Cardiac septum (tissue), 1 donor: ENCODE results near the gene RABGAP1. TPM values are rescaled to one million over a fixed set of nuclear protein-coding genes. Genes with fewer than 3 reads are reported as not detected.

ENCODE experiments used
- DNase-seq: peaks from one replicate; pipeline ENCODE4 v3.0.0-alpha.2; 2020; ENCODE audit warnings: low spot score
- intact Hi-C: fragments of 100-400 bp; cut with DNase I; formaldehyde crosslinking; loops from one replicate; pipeline ENCODE4 v1.14.0; 2022
- total RNA-seq: library from RNA; stranded (reverse); fragmentation: NEBNext Ultra II Directional; extraction: Animal tissue kit (Norgen Biotek cat#: 25700); gene quantifications from one replicate; pipeline ENCODE4 v1.2.1, GENCODE V29; 2021
- donor health status: DM: no; HTN: no; CAD: no.

RABGAP1 gene
- total RNA-seq, 1 donor from 2014 or later, result 49.3 TPM

DNA sequence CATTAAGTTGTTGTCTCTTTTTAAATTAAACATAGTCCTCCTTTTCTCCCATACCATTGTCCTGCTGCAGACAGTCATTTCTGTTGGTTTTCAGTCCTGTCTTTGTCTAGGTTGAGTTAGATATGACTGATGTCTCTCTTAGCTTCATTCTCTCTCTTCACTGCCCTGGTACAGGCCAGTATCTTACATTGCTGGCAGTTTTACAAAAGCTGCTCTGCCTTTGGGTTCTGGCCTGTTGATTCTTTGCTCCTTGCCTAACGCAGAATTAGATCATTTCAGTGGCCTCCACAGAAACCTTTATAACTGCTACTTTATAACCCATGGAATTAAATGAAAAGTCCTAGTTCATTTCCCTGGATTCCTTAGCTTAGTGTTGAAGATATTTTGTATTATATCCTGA, 126.3 kb downstream of the RABGAP1 start:
- DNase-seq, result no peak
- intact Hi-C loops, result no loop called here

DNA sequence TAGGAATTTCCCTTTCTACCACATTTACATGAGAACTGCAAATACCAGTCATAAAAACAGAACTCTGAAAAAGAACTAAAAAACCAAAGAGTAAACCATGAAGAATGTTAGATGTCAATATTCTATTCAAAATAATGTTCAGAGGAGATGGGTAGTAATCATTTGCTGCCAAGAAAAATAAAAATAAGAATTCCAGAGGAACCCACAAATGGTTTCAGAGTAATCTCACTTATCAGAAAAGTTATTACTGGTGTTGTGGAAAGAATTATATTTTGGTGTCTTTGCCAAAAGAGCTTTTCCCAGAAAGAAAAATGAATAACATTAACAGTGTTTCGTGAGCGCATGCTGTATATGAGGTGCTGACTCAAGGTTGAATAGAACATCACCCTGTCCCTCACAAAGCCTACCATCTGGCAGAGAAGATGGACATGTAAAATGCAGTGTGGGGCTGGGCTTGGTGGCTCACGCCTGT, 128.2 kb downstream of the RABGAP1 start:
- intact Hi-C loops, result no loop called here
- DNase-seq, result no peak

DNA sequence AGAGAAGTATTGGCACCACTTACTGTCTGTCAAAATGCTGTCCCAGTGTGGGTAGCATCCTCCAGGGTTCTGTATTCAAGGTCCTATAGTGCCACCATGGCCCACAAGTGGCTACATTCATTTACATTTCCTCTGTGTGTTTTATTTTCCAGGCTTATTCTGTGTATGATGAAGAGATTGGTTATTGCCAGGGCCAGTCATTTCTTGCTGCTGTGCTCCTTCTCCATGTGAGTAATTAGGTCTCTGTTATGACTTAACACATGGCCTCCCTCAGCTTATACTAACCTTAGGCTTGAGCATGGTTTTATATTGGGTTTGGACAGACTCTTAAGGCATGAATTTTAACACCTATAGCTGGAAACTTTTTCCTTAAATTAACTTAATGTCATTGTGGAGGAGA, 129.4 kb downstream of the RABGAP1 start:
- intact Hi-C loops, result no loop called here
- DNase-seq, result no peak

DNA sequence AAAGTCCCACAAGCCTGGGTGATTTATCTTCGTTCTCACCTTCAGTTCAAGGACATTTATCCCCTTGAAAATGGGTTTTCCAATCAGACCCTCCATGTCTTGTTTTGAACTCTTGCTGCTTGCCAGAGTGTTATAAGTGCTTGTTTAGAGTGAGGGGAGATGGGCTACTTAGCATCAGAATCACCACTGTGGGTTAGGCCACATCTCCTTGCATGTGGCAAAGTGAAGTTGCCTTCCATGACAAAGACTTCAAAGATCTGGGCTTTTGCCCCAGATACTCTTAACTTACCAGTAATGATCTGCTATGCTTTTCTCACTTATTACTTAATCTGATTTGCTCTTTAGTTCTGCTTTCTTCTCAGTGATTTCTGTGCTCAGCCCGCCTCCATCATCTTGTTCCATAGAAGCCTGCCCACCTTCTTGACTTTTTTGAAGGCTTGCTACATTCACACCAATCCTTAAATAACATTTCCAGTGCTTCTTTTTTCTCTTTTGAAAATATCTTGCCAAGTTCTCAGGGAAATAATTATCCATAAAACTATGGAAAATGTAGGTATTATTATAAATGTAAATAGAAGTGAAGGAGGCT, 131.7 kb downstream of the RABGAP1 start:
- intact Hi-C loops, result no loop called here

DNA sequence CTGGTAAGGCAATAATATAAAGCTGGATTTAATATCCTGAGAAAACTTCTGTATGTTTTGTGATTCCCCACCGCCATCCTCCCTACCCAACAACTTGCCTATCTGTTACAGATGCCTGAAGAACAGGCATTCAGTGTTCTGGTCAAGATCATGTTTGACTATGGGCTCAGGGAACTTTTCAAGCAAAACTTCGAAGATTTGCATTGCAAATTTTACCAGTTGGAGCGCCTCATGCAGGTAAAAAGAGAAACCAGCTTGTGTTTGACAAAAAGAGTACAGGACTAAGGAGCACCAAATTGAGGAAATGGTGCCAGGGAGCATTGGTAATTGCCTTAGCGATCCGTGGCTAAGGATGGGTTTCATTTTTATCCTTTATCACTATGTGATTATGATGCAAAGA, 132.6 kb downstream of the RABGAP1 start:
- DNase-seq, result no peak
- intact Hi-C loops, result no loop called here

More for the DNA sequence above, 131.7 kb downstream of the RABGAP1 start:
- DNase-seq, result no peak

DNA sequence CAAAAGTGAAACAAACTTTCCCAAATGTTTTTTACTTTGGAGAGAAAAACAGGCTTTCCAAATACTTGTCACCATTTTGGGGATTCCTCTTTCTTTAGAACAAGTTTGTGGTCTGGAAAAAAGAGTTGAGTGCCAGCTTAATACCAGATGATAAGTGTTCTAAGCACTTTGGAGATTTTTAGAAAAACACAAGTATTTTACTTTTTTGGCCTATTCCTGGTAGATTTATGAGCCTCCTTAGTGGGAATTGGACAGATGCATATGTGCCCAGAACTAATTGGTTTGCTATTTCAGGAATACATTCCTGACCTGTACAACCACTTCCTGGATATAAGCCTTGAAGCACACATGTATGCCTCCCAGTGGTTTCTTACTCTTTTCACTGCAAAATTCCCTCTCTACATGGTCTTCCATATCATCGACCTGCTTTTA, 133.2 kb downstream of the RABGAP1 start:
- no peak for DNase-seq
- intact Hi-C loops, result no loop called here

DNA sequence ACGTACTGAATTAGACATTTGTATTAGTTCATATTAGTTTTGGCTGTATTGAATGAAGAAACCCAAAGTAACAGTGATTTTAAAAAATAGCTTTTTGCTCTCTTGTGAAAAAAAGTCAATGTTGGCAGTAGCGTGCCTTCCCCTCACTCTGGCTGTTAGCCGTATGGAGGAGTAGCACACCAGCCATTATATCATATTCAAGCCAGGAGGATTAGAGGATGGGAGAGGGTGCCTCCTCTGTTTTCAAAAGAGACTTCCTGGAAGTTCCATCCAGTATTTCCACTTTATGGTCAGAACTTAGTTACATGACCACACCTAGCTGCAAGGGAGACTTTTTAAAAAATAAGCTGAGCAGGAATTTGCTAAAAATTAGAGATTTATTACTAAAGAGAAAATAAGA, 133.8 kb downstream of the RABGAP1 start:
- intact Hi-C loops, result no loop called here

DNA sequence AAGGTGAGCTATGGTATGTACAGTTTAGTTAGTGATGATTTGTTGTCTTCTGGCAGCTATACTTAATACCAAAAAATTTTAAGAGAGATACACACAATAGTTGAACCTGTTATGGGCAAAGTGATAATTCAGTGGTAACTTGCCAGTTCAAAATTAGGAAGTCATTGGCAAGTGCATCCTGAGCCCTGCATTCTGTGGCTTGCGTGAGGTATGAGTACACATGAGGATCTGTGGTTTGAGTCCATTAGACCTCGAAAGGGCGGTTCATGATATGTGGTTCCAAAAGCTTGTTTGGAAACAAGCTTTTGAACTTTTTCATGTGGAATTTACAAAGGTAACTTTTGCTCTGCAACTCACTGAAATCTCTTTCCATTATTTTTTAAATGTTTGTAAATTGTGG, 139.6 kb downstream of the RABGAP1 start:
- intact Hi-C loops, result loop anchor here (5.0 kb wide), 1 partner anchor 267 kb away; no protein-coding TSS in a partner anchor

More for the DNA sequence above, 133.8 kb downstream of the RABGAP1 start:
- DNase-seq, result no peak

DNA sequence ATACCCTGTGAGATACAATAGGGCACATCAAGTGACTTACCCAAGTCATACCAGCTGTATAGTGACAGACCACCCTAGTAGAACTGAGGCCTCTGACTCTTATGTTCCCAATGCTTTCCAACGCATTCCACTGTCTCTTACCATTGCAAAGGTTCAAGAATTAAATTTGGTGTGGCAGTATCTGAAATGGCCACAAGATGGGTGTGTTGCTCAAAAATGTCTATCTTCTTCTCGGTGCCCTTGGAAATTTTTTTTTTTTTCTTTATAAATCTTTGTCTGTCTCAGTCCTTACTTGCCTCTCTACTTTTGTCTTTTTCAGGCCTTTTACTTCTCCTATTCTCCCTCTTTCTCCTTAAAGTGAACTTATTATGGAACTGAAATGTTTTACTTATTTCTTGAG, 141.0 kb downstream of the RABGAP1 start:
- intact Hi-C loops, result loop anchor here (5.0 kb wide), 1 partner anchor 265 kb away; no protein-coding TSS in a partner anchor
- DNase-seq, result no peak

More for the DNA sequence above, 139.6 kb downstream of the RABGAP1 start:
- DNase-seq, result no peak

DNA sequence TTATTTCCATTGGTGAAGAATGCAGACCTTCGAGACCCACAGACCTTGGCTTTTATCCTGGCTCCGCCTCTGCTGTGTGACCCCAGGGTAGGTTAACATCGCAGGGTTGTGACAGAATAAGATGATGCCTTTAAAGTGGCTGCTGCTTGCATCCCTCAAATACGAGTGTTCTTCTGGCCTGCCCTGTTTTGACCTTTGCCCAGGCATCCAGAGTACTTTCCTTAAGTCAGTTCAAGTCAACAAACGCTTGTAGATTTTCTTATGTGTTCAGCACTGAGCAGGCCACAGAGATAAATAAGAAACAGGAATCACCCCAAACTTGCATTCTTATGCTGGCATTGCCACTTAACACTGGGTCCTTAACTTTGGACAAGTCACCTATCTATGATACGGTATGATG, 142.9 kb downstream of the RABGAP1 start:
- DNase-seq, result no peak
- intact Hi-C loops, result loop anchor here (5.0 kb wide), 1 partner anchor 264 kb away; no protein-coding TSS in a partner anchor

DNA sequence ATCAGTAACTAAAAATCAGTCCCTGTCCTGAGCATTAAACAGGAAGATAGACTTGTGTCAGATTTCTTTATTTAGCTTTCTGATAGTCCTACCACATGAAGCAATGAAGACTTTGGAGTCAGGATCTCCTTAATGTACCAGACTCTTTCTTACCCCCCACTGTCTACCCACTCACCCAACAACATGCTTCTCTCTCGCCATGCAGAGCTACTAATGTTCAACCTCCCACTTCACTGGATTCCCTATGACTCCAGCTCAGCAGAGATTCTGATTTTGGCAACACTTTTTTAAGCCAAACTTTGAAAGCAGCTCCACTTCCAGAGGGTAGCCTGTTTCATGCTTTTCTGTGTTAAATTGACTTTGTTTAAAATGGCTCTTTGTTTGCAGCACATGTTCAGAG, 143.4 kb downstream of the RABGAP1 start:
- intact Hi-C loops, result loop anchor here (5.0 kb wide), 1 partner anchor 263 kb away; no protein-coding TSS in a partner anchor

DNA sequence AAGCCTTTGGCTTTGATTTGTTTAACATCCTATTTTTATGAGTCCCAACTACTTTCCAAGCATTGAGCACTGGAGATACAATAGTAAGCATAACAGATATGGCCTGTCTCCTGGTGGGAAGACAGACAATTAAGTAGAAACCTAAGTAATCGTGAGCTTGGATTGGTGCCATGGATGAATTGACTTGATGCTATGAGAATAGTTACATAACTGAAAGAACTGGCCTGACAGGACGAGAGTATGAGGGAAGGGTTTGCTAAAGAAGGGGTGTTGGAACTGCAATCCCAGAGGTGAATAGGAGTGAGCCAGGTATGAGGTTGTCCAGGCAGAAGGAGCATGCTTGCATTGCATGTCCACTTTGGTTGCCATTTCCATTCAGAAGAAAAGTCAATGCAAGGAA, 145.1 kb downstream of the RABGAP1 start:
- intact Hi-C loops, result no loop called here
- no peak for DNase-seq

More for the DNA sequence above, 143.4 kb downstream of the RABGAP1 start:
- DNase-seq, result no peak

DNA sequence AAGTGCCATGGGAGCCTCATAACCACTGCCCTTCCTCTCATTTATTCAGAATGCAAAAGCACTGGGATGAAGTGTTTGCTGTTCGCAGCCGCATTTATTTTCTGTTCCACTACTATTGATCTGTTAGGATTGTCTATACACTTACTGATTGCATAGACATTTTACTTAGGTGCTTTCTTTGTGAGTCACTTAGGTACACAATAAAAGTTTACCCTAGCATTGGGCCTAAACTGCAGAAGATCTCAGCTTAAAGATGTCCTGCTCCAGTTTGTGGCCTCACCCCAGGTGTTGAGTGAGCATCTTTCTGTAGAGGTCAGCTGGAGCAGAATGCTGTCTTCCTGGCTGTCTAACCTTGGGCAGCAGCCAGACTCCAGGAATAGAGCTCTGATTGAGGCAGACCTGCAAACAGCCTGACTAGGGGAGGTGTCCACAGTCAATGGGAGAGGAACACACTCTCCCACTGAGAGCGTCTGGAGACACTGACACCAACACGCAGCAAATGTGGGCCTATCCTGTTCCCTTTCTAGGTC, 146.6 kb downstream of the RABGAP1 start:
- no peak for DNase-seq
- intact Hi-C loops, result no loop called here

DNA sequence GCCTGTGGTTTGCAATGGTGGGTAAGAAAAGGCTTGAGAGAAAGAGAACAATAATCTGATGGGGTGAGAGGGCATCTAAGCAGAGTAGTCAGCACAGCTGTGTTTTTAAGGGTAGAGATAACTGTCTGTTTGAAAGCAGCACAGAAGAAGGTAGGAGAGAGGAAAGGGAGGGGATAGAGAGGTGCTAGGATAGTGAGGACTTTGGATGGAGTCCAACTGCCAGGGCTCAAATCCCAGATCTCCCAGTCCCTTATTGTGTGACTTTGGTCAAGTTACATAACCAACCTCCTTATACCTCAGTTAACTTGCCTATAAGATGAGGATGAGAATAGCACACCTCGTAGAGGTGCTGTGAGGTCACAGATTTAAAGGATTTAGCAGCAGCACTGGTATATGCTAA, 148.2 kb downstream of the RABGAP1 start:
- intact Hi-C loops, result no loop called here
- DNase-seq, result no peak

DNA sequence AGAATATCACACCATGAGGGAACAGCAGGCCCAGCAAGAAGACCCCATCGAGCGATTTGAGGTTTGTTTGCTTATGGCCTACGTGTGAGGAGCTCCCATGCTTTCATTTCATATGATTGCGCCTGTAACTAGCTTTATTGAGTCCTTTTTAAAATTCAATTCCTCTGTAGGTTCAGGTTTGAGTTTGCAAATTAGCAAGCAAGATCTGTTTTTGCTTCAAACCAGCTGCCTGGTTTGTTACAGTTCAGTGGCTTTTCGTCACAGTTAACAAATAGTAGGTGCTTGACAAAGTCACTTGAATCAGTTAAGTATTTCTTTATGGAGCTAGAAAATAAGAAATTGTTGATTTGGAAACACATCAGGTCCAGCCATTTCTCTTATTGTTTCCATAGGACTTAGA, 149.0 kb downstream of the RABGAP1 start:
- no peak for DNase-seq
- intact Hi-C loops, result no loop called here

DNA sequence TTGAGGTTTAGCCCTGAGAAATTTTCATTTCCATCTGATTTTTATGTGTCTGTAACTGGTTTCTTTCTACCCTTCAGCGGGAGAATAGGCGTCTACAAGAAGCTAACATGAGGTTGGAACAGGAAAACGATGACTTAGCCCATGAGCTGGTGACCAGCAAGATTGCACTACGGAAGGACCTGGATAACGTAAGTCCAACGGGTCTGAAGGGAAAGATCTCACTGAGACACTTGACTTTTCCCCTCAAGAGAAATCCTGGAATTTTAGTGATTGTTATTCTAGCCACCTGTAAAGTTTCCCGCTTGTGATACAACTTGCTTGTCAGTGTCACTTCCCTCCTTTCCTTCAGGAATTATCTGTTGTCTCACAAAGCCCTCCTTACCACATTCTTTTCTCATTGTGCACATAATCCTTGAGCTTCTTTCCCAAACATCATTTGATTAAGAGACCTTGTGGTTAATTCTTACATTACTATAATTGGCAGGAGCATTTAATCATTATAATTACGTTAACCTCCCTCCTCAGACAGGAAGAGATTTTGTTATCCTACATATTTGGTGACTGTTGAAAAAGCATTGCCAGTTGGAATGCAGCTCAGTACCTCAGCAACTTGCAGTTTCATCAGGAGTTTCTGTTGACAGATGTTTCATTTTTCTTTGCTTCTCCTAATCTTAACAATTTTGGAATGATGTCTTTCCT, 149.5 kb downstream of the RABGAP1 start:
- DNase-seq, result no peak
- intact Hi-C loops, result no loop called here

DNA sequence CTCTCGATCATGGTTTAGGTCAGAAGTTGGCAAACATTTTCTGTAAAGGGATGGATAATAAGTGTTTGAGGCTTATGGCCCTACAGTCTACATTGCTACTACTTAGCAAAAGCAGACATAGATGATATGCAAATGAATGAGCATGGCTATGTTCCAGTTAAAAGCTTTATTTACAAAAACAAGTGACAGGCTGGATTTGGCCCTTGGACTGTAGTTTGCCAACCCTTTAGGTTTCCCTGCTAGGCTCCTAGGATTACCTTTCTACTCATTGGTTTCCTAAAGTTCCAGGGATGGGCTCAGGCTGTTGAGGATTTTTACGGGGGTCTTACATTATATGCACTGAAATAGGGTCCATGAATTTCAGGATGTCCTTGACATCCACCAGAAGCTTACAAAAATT, 150.1 kb downstream of the RABGAP1 start:
- intact Hi-C loops, result no loop called here
- no peak for DNase-seq

DNA sequence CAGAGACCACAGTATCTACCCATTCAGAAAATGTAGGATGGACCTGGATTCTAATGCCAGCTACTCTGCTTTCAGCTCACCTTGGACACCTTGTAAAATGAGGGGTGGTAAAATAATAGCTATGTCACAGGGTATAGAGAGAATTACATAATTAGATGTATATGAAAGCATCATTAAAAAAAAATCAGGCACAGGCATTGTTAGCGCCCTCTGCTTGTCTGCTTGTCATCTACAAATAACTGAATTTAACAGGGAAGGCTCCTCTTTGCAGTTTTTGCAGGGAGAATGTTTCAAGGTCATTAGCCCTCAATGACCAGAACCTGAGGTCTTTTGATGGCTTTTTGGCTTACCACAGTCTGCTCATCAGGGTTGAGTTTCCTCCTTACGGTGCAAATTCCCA, 150.6 kb downstream of the RABGAP1 start:
- DNase-seq, result no peak
- intact Hi-C loops, result no loop called here

DNA sequence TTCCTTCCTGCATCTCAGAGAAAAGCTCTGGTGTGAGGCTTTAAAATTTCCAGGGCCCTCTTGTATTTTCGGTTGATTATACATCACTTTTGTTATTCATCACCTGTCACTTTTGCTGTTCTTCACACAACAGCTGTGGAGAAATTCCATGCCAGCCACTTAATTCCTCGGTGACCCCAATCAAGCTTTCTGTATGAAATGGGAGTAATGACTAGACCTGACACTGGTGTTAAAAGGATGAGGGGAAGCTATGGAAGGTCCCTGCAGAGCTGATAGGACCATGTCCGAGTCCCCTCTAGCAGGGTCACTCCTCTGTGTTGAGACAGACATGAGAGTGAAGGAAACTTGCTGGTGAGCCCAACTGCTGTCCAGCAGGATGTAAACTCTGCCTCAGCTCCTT, 152.3 kb downstream of the RABGAP1 start:
- DNase-seq, result no peak
- intact Hi-C loops, result no loop called here

DNA sequence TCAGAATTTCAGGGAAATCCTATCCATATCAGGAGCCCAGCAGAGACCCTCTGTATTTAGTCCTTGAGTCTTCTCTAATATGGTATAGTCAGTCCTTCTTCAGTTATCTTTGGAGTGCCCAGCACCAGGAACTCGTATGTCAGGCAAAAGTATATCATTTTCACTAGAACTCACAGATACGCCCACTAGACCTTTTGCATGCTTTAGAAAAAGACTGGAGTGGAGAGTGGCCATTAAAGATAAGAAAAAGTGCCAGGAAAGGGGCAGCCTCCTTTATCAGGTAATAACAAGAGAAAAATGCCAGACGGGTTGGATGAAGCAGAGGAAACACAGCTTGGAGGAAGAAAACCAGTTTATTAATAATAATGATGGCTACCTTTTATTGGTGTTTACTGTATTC, 156.2 kb downstream of the RABGAP1 start:
- intact Hi-C loops, result no loop called here
- no peak for DNase-seq
